Nephron (organoid): Measurements from ENCODE around the gene PRKG1.
"Not testable (repeated sequence)": the region's sequence is repeated elsewhere in the genome, so short reads cannot be mapped to it uniquely, and the experiment has no call there.

Experiments used
- H3K27ac Mint-ChIP-seq, 3 experiments: 2 replicates each; pipeline ENCODE4 v1.8.0; 2020; ENCODE audit warnings: mixed read lengths in 3 of 3, mild to moderate bottlenecking in 2 of 3, moderate library complexity in 1 of 3
- H3K27me3 Mint-ChIP-seq: 2 replicates; pipeline ENCODE4 v1.8.0; 2021; ENCODE audit warnings: low read depth, mild to moderate bottlenecking, moderate library complexity, mixed read lengths
- H3K36me3 Mint-ChIP-seq: 2 replicates; pipeline ENCODE4 v1.8.0; 2020; ENCODE audit warnings: low read depth, mixed read lengths
- H3K4me1 Mint-ChIP-seq: 2 replicates; pipeline ENCODE4 v1.8.0; 2020; ENCODE audit warnings: mixed read lengths
- H3K4me3 Mint-ChIP-seq, 3 experiments: 2 replicates each; pipeline ENCODE4 v1.8.0; 2020; ENCODE audit warnings: mild to moderate bottlenecking in 3 of 3, mixed read lengths in 3 of 3, moderate library complexity in 2 of 3
- H3K9me3 Mint-ChIP-seq: 2 replicates; pipeline ENCODE4 v1.8.0; 2020; ENCODE audit warnings: mixed read lengths
- CTCF ChIP-seq, 3 experiments: fragments of 200-600 bp; sonication (generic); IDR thresholded peaks; one replicate each; pipeline ENCODE4 v1.5.0; 2021; ENCODE audit warnings: antibody characterized with exemption in 3 of 3; ENCODE audit not compliant: unreplicated experiment in 3 of 3

PRKG1 gene

GRCh38 chr10:51569467-51569866 is 495.2 kb downstream of the PRKG1 start:
- Mint-ChIP-seq H3K4me1 (peaks cover 17% of the 10 kb centered on the region), H3K4me3 (no peak overlapping the region), H3K9me3 (no peaks in the 10 kb centered on the region), H3K27me3 (no peaks in the 10 kb centered on the region), H3K27ac (no peak overlapping the region), H3K36me3 (no peaks in the 10 kb centered on the region)
- TF ChIP-seq CTCF (IDR thresholded peaks at IDR 0.05; ENCODE audit: unreplicated experiment in 3 of 3): no peak

GRCh38 chr10:51574248-51575048 is 500.2 kb downstream of the PRKG1 start:
- Mint-ChIP-seq H3K4me3 (no peak overlapping the region), H3K4me1 (peaks cover 6% of the 10 kb centered on the region), H3K9me3 (peaks cover 4% of the 10 kb centered on the region), H3K27ac (peak overlapping the region in 2 of 3 experiments; percentile 26 to 40), H3K27me3 (no peaks in the 10 kb centered on the region), H3K36me3 (no peaks in the 10 kb centered on the region)
- no peak for TF ChIP-seq CTCF (IDR thresholded peaks at IDR 0.05; ENCODE audit: unreplicated experiment in 3 of 3)

- not testable (repeated sequence) for H3K36me3 Mint-ChIP-seq, H3K27ac Mint-ChIP-seq, H3K4me1 Mint-ChIP-seq, H3K4me3 Mint-ChIP-seq, H3K27me3 Mint-ChIP-seq, H3K9me3 Mint-ChIP-seq
Measured at GRCh38 chr10:51581196-51581595, 506.9 kb downstream of the PRKG1 start.

GRCh38 chr10:51583976-51584375 is 509.7 kb downstream of the PRKG1 start:
- Mint-ChIP-seq H3K36me3 (peaks cover 4% of the 10 kb centered on the region), H3K27me3 (no peaks in the 10 kb centered on the region), H3K27ac (no peak overlapping the region), H3K9me3 (peaks cover 6% of the 10 kb centered on the region), H3K4me1 (no peaks in the 10 kb centered on the region), H3K4me3 (no peak overlapping the region)
- no peak for TF ChIP-seq CTCF (IDR thresholded peaks at IDR 0.05; ENCODE audit: unreplicated experiment in 3 of 3)

- H3K27ac Mint-ChIP-seq: no peak overlapping the region
Measured at GRCh38 chr10:51585742-51586141, 511.5 kb downstream of the PRKG1 start.

GRCh38 chr10:51588984-51589383 is 514.7 kb downstream of the PRKG1 start:
- H3K9me3 Mint-ChIP-seq: no peaks in the 10 kb centered on the region
- H3K27ac Mint-ChIP-seq: no peak overlapping the region
- no peak for TF ChIP-seq CTCF (IDR thresholded peaks at IDR 0.05; ENCODE audit: unreplicated experiment in 3 of 3)
- H3K4me3 Mint-ChIP-seq: no peak overlapping the region
- no peaks in the 10 kb centered on the region for H3K36me3 Mint-ChIP-seq
- H3K27me3 Mint-ChIP-seq: no peaks in the 10 kb centered on the region
- H3K4me1 Mint-ChIP-seq: no peaks in the 10 kb centered on the region

More at GRCh38 chr10:51585742-51586141, 511.5 kb downstream of the PRKG1 start:
- TF ChIP-seq CTCF (IDR thresholded peaks at IDR 0.05; ENCODE audit: unreplicated experiment in 3 of 3): no peak
- Mint-ChIP-seq H3K36me3 (peaks cover 2% of the 10 kb centered on the region), H3K27me3 (no peaks in the 10 kb centered on the region), H3K4me3 (no peak overlapping the region), H3K4me1 (no peaks in the 10 kb centered on the region), H3K9me3 (peaks cover 4% of the 10 kb centered on the region)
